Body of pancreas (tissue), 4 donors: ENCODE results near the gene NCAM1. TPM values are rescaled to one million over a fixed set of nuclear protein-coding genes. Genes with fewer than 3 reads are reported as not detected.

Experiments
- ATAC-seq: fragments of 150-250 bp; one replicate; pipeline ENCODE4 v1.9.1; 2016
- DNase-seq, 4 donors: peaks; one replicate each; pipeline ENCODE4 v3.0.0-alpha.2; 2019
- H3K27ac ChIP-seq, 4 donors: fragments of 200-600 bp; sonication (generic); 1 replicate in 3 of 4; 2 replicates in 1 of 4; pipeline versions ENCODE4 v1.5.1 to v1.6.1; 2016 to 2019; ENCODE audit warnings: mild to moderate bottlenecking in 1 of 4, mixed read lengths in 1 of 4, moderate library complexity in 1 of 4
- H3K27me3 ChIP-seq, 2 donors: fragments of 200-600 bp; sonication (generic); one replicate each; pipeline ENCODE4 v1.6.0; 2016; ENCODE audit warnings: mild to moderate bottlenecking in 1 of 2
- H3K36me3 ChIP-seq, 2 donors: fragments of 200-600 bp; sonication (generic); replicated peaks in 1 of 2; 2 replicates each; pipeline ENCODE4 v1.5.1; 2016; ENCODE audit warnings: low read depth in 2 of 2; ENCODE audit not compliant: insufficient read depth in 1 of 2
- H3K4me1 ChIP-seq: fragments of 200-600 bp; sonication (generic); one replicate; pipeline ENCODE4 v1.6.0; 2016
- H3K4me3 ChIP-seq, 2 donors: fragments of 200-600 bp; sonication (generic); 1 replicate in 1 of 2; 2 replicates in 1 of 2; pipeline ENCODE4 v1.5.1; 2016 to 2019
- H3K9me3 ChIP-seq, 3 donors: fragments of 200-600 bp; sonication (generic); 1 replicate in 2 of 3; 2 replicates in 1 of 3; pipeline ENCODE4 v1.5.1; 2016
- POLR2A ChIP-seq, 3 donors: fragments of 450-650 bp; IDR thresholded peaks; one replicate each; pipeline ENCODE4 v1.6.1; 2016; ENCODE audit warnings: antibody characterized with exemption in 3 of 3, mild to moderate bottlenecking in 2 of 3
- WGBS, 2 donors: methylation state at CpG; one replicate each; pipeline ENCODE4 v1.1.5; 2017; 5-methylcytosine and 5-hydroxymethylcytosine counted together
- intact Hi-C: fragments of 100-400 bp; cut with DNase I; formaldehyde crosslinking; loops from one replicate; pipeline ENCODE4 v1.15.1; 2023
- total RNA-seq, 2 donors: library from RNA; depleted of rRNA; stranded (reverse); fragments of >200 nt; gene quantifications; one replicate each; pipeline ENCODE4 v1.1.0, GENCODE V29; 2016
- TF ChIP-seq, protein P1 (sequence below), 7 experiments: fragments of 450-650 bp in 4 of 7; fragments of 200-600 bp in 3 of 7; sonication (generic) in 3 of 7; IDR thresholded peaks; one replicate each; pipeline ENCODE4 v1.5.1; 2016 to 2019; ENCODE audit warnings: antibody characterized with exemption in 7 of 7

The NCAM1 gene
- total RNA-seq, 2 donors from 2014 or later: 10.1 to 26.0 TPM

DNA sequence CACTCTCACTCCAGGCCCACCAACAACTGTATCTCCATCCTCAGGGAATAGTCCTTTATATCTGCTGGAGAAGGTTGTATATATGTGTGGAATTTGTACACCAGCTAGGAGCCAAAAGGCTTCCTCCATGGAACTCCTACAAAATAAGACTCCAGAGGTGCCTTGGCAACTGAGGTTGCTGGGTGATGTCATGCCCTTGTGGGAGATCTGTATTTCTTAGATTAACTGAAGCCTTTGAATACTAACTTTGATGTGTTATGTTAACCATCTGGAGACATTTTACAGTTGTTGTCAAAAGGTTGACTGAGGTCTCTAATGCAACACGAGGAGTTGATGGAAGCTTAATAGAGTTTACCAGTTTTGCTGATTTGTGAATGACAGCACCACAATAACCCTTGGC is 213.7 kb downstream of the NCAM1 start:
- no peak overlapping the region for H3K4me3 ChIP-seq
- no peaks in the 10 kb centered on the region for H3K36me3 ChIP-seq
- H3K9me3 ChIP-seq: no peaks in the 10 kb centered on the region
- H3K27me3 ChIP-seq: no peaks in the 10 kb centered on the region
- WGBS, 2 donors: 67 to 71% methylated on average over 1 of the region's 1 CpG
- no peak for DNase-seq
- no peak for ATAC-seq
- no peak overlapping the region for H3K27ac ChIP-seq
- TF ChIP-seq POLR2A (IDR thresholded peaks at IDR 0.05): no peak
- TF ChIP-seq, protein P1, sequence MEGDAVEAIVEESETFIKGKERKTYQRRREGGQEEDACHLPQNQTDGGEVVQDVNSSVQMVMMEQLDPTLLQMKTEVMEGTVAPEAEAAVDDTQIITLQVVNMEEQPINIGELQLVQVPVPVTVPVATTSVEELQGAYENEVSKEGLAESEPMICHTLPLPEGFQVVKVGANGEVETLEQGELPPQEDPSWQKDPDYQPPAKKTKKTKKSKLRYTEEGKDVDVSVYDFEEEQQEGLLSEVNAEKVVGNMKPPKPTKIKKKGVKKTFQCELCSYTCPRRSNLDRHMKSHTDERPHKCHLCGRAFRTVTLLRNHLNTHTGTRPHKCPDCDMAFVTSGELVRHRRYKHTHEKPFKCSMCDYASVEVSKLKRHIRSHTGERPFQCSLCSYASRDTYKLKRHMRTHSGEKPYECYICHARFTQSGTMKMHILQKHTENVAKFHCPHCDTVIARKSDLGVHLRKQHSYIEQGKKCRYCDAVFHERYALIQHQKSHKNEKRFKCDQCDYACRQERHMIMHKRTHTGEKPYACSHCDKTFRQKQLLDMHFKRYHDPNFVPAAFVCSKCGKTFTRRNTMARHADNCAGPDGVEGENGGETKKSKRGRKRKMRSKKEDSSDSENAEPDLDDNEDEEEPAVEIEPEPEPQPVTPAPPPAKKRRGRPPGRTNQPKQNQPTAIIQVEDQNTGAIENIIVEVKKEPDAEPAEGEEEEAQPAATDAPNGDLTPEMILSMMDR (IDR thresholded peaks at IDR 0.05): no peak
- intact Hi-C loops: loop anchor here (10.0 kb wide), 1 partner anchor 60 kb away; no protein-coding TSS in a partner anchor
- H3K4me1 ChIP-seq: no peaks in the 10 kb centered on the region

DNA sequence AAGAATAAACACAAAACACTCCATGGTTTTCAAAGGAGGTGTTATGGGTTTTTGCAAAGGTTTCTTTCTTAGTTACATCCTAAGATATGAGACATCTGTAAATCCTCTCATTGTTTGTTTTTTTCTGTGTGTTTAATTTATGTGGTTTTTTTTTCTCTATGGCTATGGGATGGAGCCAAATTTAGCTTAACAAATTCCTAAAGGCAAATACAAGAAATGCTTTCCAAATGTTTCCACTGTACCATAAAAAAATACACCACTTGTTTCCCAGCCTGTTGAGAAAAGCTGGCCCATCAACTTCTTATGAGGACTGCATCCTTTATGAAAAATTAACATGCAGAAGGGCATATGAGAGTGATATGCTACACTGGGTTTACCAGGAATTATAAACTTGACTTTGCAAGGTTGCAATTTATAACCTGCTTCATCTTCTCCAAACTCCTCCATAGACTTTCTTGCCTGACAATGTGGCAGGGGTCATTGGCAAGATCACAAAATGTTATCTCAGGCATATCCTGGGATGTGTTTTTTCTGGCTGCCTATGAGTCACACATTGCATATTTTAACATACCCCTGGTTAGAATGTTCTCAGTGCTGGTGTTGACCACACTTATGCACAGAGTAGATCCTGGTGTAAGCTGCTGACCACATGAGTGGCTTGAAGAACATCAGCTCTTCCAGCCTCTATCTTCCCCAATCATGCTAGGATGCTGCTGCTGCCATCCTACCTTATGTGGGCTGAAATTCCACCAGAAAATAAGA is 215.6 kb downstream of the NCAM1 start:
- H3K9me3 ChIP-seq: no peaks in the 10 kb centered on the region
- H3K27me3 ChIP-seq: no peaks in the 10 kb centered on the region
- TF ChIP-seq, protein P1 (IDR thresholded peaks at IDR 0.05): no peak
- TF ChIP-seq POLR2A (IDR thresholded peaks at IDR 0.05): no peak
- ATAC-seq: no peak
- no peaks in the 10 kb centered on the region for H3K36me3 ChIP-seq
- intact Hi-C loops: loop anchor here (10.0 kb wide), 1 partner anchor 58 kb away; no protein-coding TSS in a partner anchor
- H3K4me1 ChIP-seq: no peaks in the 10 kb centered on the region
- H3K27ac ChIP-seq: no peak overlapping the region
- H3K4me3 ChIP-seq: no peak overlapping the region
- DNase-seq: no peak

DNA sequence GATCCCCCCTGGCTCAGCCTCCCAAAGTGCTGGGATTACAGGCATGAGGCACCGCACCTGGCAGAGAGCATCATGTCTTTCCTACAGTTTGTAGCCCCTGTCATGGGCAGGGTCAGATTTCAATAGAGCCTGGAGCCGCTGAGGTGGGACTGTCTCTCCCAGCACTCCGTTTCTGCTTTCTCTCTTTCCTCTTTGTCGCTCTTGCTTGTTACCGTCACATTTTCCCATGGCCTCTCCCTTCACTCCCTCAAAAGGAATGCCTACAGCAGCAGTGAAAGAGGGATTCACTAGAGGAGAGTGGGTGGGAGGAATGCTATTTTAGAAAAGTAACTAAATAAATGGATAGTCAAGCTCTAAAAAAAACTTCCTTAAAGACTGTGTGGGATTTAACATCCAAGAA is 216.5 kb downstream of the NCAM1 start:
- no peak for DNase-seq
- Histone ChIP-seq H3K27me3 (no peaks in the 10 kb centered on the region), H3K9me3 (no peaks in the 10 kb centered on the region), H3K4me1 (no peaks in the 10 kb centered on the region), H3K4me3 (no peak overlapping the region), H3K27ac (no peak overlapping the region), H3K36me3 (no peaks in the 10 kb centered on the region)
- TF ChIP-seq, protein P1 (IDR thresholded peaks at IDR 0.05): no peak
- TF ChIP-seq POLR2A (IDR thresholded peaks at IDR 0.05): no peak
- intact Hi-C loops: loop anchor here (10.0 kb wide), 1 partner anchor 57 kb away; no protein-coding TSS in a partner anchor
- no peak for ATAC-seq
- 50 to 54% methylated on average over 5 of the region's 5 CpGs for WGBS, 2 donors

DNA sequence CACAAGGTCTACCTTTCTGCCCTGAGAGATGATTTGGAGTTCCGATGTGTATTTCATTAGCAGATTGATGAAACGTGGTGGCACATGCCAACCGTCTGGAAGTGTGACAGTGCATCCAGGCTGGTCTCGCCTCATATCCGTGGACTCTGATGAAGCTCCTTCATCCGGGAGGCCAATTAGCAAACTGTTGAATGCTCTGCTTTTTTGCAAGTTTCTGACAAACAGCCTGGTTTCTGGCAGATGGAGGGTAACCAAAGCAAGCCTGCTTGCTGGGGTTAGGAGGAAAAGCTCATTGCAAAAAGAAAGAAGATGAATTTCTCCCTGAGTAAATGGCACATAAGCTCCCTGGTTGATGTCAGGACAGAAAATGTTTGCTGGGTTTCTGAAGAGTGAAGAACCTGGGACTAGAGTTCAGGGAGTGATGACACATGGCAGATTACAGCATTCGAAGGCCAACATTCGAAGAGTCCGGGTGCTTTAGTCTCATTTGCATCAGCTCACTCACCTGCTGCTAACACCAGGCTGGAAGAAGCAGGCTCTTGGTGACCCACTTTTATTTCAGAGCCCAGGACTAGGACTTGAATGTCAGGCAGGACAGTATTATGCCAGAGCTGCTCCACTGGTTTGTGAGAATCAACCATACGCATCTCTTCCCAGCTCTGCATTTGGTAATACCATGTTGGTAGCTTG is 217.3 kb downstream of the NCAM1 start:
- H3K27ac ChIP-seq: no peak overlapping the region
- H3K9me3 ChIP-seq: no peaks in the 10 kb centered on the region
- no peak overlapping the region for H3K4me3 ChIP-seq
- no peaks in the 10 kb centered on the region for H3K36me3 ChIP-seq
- H3K27me3 ChIP-seq: no peaks in the 10 kb centered on the region
- H3K4me1 ChIP-seq: no peaks in the 10 kb centered on the region
- no peak for ATAC-seq
- intact Hi-C loops: loop anchor here (10.0 kb wide), 1 partner anchor 56 kb away; no protein-coding TSS in a partner anchor
- no peak for DNase-seq
- TF ChIP-seq, protein P1 (IDR thresholded peaks at IDR 0.05): no peak
- no peak for TF ChIP-seq POLR2A (IDR thresholded peaks at IDR 0.05)
- WGBS, 2 donors: 67 to 69% methylated on average over 10 of the region's 10 CpGs
